Muscle layer of colon (tissue), 2 donors: ENCODE results near the gene METTL2B.
"Not testable (repeated sequence)": the region's sequence is repeated elsewhere in the genome, so short reads cannot be mapped to it uniquely, and the experiment has no call there.

Source experiments
- H3K27ac ChIP-seq: one replicate; pipeline ENCODE4 v1.7.0; 2013; ENCODE audit warnings: low read depth, mild to moderate bottlenecking, low read length, moderate library complexity
- H3K27me3 ChIP-seq, 2 donors: one replicate each; pipeline ENCODE4 v1.7.0; 2013; ENCODE audit warnings: low read length in 2 of 2, mild to moderate bottlenecking in 2 of 2; ENCODE audit not compliant: insufficient read depth in 2 of 2, control insufficient read depth in 1 of 2
- H3K36me3 ChIP-seq: one replicate; pipeline ENCODE4 v1.7.0; 2013; ENCODE audit warnings: mild to moderate bottlenecking, low read length; ENCODE audit not compliant: insufficient read depth
- H3K4me1 ChIP-seq: one replicate; pipeline ENCODE4 v1.7.0; 2013; ENCODE audit warnings: mild to moderate bottlenecking, low read length; ENCODE audit not compliant: insufficient read depth
- H3K4me3 ChIP-seq, 2 donors: one replicate each; pipeline ENCODE4 v1.7.0; 2013; ENCODE audit warnings: low read length in 2 of 2, low read depth in 1 of 2, mild to moderate bottlenecking in 1 of 2, moderate library complexity in 1 of 2
- H3K9ac ChIP-seq: one replicate; pipeline ENCODE4 v1.7.0; 2013; ENCODE audit warnings: low read length
- H3K9me3 ChIP-seq: one replicate; pipeline ENCODE4 v1.7.0; 2013; ENCODE audit warnings: mild to moderate bottlenecking, low read length
- donor health status: abdominal sarcoma.
- donor health status: Adenocarcinoma of cecum.

METTL2B gene

DNA sequence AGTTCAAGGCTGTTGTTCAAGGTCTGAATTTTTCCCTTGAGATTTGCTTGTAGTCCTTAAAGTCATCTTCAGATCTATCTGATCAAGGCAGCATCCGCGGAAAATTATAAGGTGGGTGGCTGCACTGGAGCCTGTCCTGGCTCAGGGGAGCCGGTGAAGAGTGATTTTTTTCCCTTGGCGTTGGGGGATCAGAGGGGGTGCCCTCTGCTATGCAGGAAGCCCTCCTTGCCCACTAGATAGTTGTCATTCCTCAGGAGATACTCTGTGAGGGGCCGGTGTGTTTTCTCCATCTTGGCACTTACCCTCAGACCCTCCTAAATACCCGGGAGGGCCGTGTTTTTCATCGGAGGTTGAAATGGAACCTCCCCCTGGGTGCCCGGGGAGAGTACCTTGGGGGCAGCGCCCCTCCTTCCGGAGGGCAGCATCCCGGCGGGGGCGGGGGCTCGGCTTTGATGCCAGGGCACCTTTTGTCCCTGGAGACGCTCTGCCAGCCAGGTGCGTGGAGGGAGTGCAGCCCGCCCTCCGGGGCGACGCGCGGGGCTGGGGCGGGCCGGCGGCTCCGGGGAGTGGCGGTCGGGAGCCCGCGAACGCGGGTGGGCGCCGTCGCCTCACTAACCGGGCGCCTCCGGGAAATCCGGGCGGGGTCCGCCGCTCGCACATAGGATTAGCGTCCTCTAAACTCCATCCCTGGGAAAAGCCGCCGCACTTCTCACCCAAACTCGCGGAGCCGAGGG lies 53.7 kb downstream of the METTL2B start:
- not testable (repeated sequence) for H3K9me3 ChIP-seq, H3K36me3 ChIP-seq, H3K27me3 ChIP-seq
- Histone ChIP-seq H3K27ac (peak overlapping the region; percentile 53), H3K9ac (peak overlapping the region; percentile 34), H3K4me3 (peak overlapping the region; percentile 46 to 57), H3K4me1 (peaks cover 18% of the 10 kb centered on the region)

- Histone ChIP-seq H3K9me3 (no peaks in the 10 kb centered on the region), H3K27me3 (no peaks in the 10 kb centered on the region), H3K4me1 (peaks cover 18% of the 10 kb centered on the region), H3K36me3 (peaks cover 8% of the 10 kb centered on the region), H3K9ac (no peak overlapping the region), H3K27ac (peak overlapping the region; percentile 53), H3K4me3 (peak overlapping the region in 1 of 2 donors; percentile 57)
Measured at GRCh38 chr7:128530855-128531104, 54.2 kb downstream of the METTL2B start.

GRCh38 chr7:128531105-128531954 lies 54.8 kb downstream of the METTL2B start:
- H3K36me3 ChIP-seq, H3K9ac ChIP-seq, H3K9me3 ChIP-seq, H3K27me3 ChIP-seq: not testable (repeated sequence)
- peaks cover 18% of the 10 kb centered on the region for H3K4me1 ChIP-seq
- H3K4me3 ChIP-seq = peak overlapping the region in 1 of 2 donors; percentile 61
- H3K27ac ChIP-seq = peak overlapping the region; percentile 78

DNA sequence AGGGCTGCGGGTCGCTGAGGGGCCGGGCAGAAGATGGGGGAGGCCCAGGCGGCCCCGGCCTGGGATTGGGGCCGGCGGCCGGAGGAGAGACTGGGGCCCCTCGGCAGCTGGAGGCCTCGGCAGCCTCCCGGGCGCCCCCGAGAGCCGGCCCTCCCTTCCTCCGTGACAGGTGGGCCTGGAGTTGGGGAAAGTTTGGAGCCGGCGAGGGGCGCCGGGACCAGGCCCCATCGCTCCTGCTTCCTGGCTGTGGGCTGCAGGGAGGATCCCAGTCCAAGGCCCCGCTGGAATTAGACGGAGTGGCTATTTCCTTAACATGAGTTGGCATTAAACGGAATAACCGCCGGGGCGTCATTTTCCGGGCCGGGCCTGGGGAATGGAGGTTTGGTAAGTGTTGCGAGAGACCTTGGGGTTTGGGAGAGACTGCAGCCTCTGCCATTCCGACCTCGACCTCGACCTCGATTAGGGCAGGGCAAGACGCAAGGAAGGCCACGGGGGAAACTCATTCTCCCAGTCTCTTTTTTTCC lies 55.5 kb downstream of the METTL2B start:
- H3K27me3 ChIP-seq, H3K9me3 ChIP-seq, H3K36me3 ChIP-seq: not testable (repeated sequence)
- Histone ChIP-seq H3K27ac (peak overlapping the region; percentile 86), H3K4me3 (peak overlapping the region; percentile 50 to 61), H3K9ac (peak overlapping the region; percentile 74), H3K4me1 (peaks cover 18% of the 10 kb centered on the region)

DNA sequence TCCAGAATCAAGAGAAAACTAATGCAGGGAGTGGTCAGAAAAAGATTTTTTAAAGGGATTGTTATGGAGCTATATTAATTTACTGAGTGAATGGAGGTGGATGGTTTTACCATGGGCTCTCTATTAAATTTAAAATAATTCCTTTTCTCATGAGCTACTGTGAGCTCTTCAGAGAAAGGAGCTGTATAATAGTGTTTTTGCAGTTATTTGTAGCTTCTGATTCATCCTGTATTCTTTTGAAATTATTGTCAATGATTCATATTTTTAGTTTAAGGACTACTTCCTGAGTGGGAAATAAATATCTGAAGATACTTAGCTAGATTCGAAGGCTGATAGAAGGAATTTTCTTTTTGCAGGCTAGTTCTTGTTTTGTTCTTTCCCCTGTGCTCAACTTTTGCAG lies 56.4 kb downstream of the METTL2B start:
- peak overlapping the region in 1 of 2 donors; percentile 18 for H3K4me3 ChIP-seq
- H3K27ac ChIP-seq, H3K9ac ChIP-seq, H3K27me3 ChIP-seq, H3K9me3 ChIP-seq, H3K36me3 ChIP-seq: not testable (repeated sequence)
- H3K4me1 ChIP-seq = peaks cover 18% of the 10 kb centered on the region

- H3K4me3 ChIP-seq, H3K9me3 ChIP-seq, H3K4me1 ChIP-seq, H3K27ac ChIP-seq, H3K9ac ChIP-seq, H3K36me3 ChIP-seq, H3K27me3 ChIP-seq: not testable (repeated sequence)
Measured at GRCh38 chr7:128537410-128537809, 60.9 kb downstream of the METTL2B start.

GRCh38 chr7:128542530-128542929 lies 66.0 kb downstream of the METTL2B start:
- not testable (repeated sequence) for H3K9ac ChIP-seq, H3K4me3 ChIP-seq, H3K36me3 ChIP-seq, H3K9me3 ChIP-seq, H3K27me3 ChIP-seq, H3K4me1 ChIP-seq, H3K27ac ChIP-seq

DNA sequence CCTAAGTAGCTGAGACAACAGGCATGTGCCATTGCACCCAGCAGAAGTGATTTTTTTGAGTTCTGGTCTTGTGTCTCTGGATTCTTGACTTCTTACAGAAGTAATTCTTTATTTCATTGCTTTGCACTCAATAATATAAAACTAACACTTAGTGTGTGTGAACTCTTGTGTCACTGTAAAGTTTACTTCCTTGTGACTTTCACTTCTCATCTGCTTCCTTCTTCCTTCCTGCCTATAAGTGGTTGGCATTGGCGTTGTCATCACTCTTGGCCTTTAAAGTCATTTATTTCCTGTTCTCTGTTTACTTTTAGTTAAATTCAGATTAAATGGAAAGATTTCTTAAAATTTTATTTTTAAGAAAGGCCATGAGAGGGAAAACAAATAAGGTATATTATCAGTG lies 66.8 kb downstream of the METTL2B start:
- H3K9ac ChIP-seq, H3K4me3 ChIP-seq, H3K27me3 ChIP-seq, H3K27ac ChIP-seq, H3K36me3 ChIP-seq, H3K4me1 ChIP-seq, H3K9me3 ChIP-seq: not testable (repeated sequence)

DNA sequence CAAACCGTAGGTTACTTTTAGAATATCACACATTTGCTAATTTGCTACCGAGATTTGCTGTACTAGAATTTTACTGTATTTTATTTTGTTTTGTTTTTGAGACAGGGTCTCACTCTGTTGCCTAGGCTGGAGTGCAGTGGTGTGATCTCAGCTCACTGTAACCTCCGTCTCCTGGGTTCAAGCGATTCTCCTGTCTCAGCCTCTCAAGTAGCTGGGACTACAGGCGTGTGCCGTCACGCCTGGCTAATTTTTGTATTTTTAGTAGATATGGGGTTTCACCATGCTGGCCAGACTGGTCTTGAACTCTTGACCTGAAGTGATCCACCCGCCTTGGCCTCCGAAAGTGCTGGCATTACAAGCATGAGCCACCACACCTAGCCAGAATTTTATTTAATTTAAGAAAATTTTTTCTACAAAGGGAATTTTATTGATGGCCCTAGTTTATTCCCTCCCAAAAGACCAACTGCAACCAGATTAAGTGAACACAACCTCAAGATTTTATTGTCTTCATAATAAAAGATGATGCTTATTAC lies 69.8 kb downstream of the METTL2B start:
- H3K36me3 ChIP-seq, H3K4me3 ChIP-seq, H3K9me3 ChIP-seq, H3K4me1 ChIP-seq, H3K27me3 ChIP-seq, H3K9ac ChIP-seq, H3K27ac ChIP-seq: not testable (repeated sequence)

GRCh38 chr7:128550920-128551319 lies 74.4 kb downstream of the METTL2B start:
- Histone ChIP-seq H3K9me3 (no peaks in the 10 kb centered on the region), H3K36me3 (peaks cover 6% of the 10 kb centered on the region), H3K4me3 (no peak overlapping the region)

GRCh38 chr7:128554394-128554793 lies 77.8 kb downstream of the METTL2B start:
- H3K9me3 ChIP-seq, H3K4me1 ChIP-seq, H3K4me3 ChIP-seq, H3K27ac ChIP-seq, H3K36me3 ChIP-seq, H3K9ac ChIP-seq, H3K27me3 ChIP-seq: not testable (repeated sequence)

More at GRCh38 chr7:128550920-128551319, 74.4 kb downstream of the METTL2B start:
- Histone ChIP-seq H3K4me1 (no peaks in the 10 kb centered on the region), H3K9ac (no peak overlapping the region), H3K27ac (no peak overlapping the region), H3K27me3 (no peaks in the 10 kb centered on the region)
